ENCODE data around the gene TMEM161A.
A peak's percentile ranks its signal among the peaks of the same experiment; 100 is the strongest.
"Not testable (repeated sequence)": the region's sequence is repeated elsewhere in the genome, so short reads cannot be mapped to it uniquely, and the experiment has no call there.

Gene TMEM161A

DNA sequence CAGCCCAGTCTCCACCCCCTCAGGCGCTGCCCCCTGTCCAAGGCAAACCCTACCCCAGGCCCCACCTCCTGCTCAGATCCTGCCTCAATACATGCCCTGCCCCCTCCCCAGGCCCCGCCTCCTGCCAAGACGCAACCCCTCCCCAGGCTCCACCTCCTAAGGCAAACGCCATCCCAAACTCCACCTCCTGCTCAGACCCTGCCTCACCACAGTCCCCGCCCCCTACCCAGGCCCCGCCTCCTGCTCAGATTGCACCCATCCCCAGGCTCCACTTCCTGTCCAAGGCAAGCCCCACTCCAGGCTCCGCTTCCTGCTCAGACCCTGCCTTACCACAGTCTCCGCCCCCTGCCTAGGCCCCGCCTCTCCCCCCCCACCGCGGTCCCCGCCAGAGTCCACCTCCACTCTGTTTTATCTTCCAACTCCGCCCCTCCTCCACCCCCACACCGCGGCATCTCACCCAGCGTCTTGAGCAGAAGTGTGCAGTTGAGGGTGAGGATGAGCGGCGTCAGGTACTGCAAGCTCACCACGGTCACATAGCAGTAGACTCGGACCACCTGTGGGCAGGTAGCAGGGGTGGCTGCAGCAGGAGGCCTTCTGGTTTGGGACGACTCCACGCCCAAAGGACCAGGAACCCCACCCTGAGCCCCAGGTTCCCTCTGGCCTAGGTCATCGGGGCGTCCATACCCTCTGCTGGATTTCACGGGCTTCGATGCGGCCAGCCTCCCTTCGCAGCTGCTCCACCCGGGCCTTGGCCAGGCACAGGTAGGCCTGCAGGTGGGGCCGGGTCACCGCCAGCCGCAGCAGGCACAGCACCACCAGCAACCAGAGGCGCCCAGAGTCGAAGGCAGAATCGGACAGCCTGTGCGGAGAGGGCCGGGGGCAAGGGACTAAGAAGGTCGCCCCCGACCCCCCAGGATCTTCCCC lies 17.7 kb downstream of the TMEM161A start:
- no peak for DNase-seq

GRCh38 chr19:19119325-19120237 lies 18.7 kb downstream of the TMEM161A start:
- DNase-seq: no peak

DNA sequence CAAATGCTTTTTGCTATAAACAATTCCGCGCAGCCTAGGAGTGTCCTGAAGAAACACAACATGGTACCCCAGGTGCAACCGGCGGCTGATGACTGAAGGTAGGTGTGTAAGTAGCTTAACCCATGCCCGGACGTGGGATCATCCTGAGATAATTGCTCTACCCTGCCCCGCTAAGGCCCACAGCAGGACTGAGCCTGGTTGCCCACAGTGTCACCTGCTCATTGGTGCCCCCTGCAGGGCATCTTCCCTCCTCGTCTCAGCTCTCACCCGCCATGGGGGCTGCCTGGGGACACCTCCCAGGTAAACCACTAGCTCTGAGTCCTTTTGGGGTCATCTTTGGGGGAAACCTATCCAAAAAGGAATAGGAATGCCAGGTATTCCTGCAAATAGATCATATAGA lies 22.3 kb downstream of the TMEM161A start:
- peak; percentile 85 for DNase-seq

DNA sequence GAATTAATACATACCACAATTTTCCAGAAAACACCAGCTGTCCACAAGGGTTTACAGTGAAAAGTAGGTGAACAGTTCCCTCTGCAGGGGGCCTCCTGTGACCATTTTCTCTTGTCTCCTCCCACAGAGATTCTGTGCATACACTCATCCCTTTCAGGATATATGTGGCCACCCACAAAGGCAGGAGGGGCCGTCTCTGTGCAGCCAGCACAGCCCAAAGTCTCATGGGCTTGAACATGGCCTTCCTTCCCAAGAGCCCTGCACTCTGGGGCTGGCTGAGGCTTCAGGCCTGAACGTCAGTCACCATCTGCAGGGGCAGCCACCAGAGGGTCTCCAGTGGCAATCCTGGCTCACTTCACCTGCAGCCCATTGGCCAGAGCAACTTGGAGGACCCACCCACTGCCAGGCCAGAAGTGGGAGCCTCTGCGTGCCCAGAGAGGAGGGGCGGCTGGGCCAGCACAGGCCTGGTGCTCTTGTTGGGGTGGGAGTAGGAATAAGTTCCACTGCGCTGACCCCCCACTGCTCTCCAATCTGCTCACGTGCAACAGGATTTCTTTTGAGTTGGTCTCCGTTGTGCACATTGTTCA lies 25.1 kb downstream of the TMEM161A start:
- DNase-seq: no peak

- DNase-seq: no peak
Measured at GRCh38 chr19:19111967-19112580, 26.2 kb downstream of the TMEM161A start.

DNA sequence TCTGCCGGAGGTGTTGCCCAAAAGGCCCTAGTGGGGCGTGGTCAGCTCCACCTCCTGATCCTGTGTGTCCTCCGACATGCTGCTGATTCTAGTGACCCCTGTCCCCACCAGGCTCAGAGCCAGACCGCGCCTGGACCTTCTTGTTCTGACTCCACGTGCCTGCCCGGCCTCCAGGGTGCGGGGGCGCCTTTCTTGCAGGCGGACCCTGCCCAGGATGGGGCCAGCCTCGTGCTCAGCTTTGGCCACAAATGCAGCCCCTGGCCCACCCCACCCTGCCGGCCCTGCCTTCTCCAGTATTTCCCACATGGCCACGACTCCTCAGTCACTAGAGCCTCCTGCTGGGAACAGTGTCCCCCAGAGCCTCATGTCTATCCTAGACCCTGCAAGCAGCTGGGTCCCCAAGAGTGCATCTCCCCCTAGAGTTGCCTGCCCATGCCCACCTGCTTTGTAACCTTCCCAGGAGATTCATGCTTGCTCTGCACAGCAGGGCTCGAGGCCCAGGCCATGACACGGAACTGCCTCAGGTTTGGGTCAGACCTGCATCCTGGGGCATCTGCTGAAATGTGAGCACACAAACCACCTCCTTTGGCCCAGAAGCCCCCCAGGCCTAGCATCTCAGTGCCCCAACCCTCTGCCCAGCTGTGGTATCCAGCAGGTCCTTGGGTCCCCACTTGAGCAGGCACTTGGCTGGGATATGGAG lies 27.0 kb downstream of the TMEM161A start:
- DNase-seq: no peak

DNA sequence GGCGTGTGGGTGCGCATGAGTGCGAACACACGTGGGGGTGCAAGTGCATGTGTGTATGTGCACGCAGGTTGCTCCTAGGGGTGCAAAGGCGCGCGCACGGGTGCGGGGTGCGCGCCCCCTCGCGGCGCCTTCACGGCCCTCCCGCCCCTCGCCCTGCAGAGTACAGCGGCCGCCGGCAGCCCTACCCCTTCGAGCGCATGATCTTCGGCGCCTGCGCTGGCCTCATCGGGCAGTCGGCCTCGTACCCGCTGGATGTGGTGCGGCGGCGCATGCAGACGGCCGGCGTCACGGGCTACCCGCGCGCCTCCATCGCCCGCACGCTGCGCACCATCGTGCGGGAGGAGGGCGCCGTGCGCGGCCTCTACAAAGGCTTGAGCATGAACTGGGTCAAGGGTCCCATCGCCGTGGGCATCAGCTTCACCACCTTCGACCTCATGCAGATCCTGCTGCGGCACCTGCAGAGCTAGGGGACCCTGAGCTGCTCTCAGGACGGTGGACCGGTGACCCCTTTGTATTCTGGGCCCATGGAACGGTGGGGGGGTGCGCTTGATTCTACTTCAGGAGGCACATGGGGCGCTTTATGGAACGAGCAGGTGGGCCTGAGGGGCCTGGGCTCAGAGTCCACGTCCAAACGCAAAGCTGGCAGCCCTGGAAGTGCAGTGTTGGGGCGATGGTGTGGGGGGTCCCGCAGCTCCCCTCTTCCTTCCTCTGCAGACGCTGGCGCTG lies 27.7 kb downstream of the TMEM161A start:
- no peak for DNase-seq

DNA sequence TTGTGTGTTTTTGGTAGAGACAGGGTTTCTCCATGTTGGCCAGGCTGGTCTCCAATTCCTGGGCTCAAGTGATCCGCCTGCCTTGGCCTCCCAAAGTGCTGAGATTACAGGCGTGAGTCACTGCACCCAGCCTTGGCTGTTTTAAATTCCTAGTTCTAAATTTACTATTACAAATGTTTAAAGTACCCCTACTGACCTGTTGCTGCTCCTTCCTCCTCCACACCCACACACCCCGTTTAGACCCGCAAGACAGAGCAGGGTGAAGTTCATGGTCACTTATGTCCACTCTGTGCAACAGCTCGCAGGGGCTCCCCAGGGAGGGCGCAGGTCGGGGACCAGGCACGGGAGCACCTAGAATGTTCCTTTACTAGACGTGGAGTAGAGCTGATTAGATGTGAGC lies 28.7 kb downstream of the TMEM161A start:
- DNase-seq: no peak

- no peak for DNase-seq
Measured at GRCh38 chr19:19107654-19108053, 30.6 kb downstream of the TMEM161A start.

DNA sequence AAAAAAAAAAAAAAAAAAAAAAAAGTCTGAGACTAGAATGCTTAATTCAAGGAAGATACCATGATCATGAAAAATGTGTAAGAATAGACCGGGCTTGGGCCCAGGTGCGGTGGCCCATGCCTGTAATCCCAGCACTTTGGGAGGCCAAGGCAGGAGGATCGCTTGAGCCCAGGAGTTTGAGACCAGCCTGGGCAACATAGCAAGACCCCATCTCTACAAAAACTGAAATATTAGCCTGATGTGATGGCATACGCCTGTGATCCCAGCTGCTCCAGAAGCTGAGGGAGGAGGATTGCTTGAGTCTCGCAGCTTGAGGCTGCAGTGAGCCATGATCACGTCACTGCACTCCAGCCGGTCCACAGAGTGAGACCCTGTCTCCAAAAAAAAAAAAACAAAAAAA lies 31.3 kb downstream of the TMEM161A start:
- DNase-seq: not testable (repeated sequence)

- no peak for DNase-seq
Measured at GRCh38 chr19:19106056-19106551, 32.2 kb downstream of the TMEM161A start.

DNA sequence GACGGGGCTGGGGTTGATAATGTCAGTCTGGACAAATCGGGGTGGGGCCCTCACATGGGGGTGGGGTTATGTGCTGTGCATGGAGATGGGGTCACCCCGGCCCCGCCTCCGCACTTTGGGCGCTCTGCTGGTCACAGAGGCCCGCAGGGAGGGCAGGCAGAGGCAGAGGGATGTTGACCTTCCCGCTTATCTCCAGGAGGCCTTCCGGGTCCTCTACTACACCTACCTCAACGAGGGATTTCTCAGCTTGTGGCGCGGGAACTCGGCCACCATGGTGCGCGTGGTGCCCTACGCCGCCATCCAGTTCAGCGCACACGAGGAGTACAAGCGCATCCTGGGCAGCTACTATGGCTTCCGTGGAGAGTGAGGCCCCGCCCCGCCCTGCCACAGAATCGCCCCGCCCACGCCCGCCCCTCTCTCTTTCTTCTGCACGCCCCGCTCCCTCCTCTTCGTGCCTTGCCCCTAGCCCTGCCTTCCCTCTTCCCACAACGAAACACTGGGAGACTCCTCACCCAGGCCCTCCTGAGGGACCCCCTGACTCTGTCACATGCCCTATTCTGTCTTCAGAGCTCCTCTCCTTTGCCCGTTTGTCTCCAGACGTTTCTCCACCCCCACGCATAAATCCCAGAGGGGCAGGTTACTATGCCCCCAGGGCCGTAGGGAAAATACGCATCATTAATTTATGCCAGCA lies 32.8 kb downstream of the TMEM161A start:
- DNase-seq: no peak

DNA sequence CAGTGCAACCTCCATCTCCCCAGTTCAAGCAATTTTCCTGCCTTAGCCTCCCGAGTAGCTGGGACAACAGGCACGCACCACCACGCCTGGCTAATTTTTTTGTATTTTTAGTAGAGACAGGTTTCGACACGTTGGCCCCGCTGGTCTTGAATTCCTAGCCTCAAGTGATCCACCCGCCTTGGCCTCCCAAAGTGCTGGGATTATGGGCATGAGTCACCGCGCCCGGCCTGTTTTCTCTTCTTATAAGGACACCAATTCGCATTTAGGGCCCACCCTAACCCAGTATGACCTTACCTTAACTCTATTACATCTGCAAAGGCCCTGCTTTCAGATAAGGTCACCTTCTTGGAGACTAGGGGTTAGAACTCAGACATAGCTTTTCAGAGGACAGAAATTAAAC lies 35.1 kb downstream of the TMEM161A start:
- DNase-seq: no peak

DNA sequence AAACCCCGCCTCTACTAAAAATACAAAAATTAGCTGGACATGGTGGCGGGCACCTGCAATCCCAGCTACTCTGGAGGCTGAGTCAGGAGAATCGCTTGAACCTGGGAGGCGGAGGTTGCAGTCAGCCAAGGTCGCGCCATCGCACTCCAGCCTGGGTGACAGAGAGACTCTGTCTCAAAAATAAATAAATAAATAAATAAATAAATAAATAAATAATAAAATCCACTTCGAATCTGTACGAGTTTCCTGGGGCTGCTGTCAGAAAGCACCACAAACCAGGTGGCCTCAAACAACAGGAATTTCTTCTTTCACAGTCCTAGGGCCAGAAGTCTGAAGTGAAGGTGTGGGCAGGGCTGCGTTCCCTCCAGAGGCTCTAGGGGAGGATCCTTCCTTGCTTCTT lies 35.7 kb downstream of the TMEM161A start:
- DNase-seq: not testable (repeated sequence)

DNA sequence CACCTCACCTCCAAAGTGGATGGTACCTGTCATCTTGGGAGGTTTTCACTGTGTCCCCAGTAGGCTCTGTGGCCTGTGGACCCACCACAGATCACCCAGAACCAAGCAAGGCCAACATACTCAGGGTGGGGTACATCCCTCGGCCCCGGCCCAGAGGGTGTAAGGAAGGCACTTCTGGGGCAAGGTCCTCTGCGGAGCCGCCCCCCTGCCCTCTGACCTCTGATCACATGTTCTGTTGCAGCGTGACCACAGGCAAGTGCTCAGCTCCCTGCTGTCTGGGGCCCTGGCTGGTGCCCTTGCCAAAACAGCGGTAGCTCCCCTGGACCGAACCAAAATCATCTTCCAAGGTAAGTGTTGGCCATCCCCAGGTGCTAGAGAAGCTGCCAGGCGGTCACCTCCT lies 36.7 kb downstream of the TMEM161A start:
- no peak for DNase-seq

- DNase-seq: no peak
Measured at GRCh38 chr19:19098703-19099632, 39.3 kb downstream of the TMEM161A start.

DNA sequence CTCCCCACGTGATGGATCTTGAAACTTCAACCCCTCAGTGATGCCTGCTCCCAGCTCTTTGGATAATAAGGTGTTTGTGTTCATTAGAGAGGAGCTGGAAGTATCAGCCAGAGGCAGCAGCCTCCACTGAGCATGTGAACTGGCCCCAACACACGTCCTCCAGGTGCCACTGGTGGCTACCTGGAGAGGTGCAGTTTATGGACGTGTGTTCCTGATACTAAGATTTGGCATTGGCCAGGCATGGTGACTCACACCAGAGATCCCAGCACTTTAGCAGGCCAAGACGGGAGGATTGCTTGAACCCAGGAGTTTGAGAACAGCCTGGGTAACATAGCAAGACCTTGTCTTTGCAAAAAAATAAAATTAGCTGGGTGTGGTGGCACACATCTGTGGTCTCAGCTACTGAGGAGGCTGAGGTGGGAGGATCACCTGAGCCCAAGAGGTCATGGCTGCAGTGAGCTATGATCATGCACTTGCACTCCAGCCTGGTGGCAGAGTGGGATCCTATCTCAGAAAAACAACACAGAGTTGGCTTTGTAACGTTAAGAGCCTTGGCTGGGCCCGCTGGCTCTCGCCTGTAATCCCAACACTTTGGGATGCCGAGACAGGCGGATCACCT lies 40.1 kb downstream of the TMEM161A start:
- DNase-seq: no peak

GRCh38 chr19:19096641-19097627 lies 41.3 kb downstream of the TMEM161A start:
- no peak for DNase-seq
